GM21576 (cell line): Measurements from ENCODE around the gene LPP.

ENCODE experiments used
- ATAC-seq: cut with Tn5 transposase; IDR thresholded peaks from one replicate; pipeline ENCODE4 v1.9.1; 2021; ENCODE audit warnings: mild to moderate bottlenecking, moderate library complexity; ENCODE audit not compliant: unreplicated experiment

The LPP gene

GRCh38 chr3:188196232-188196990 is 42.5 kb downstream of the LPP start:
- no peak for ATAC-seq

GRCh38 chr3:188197388-188197847 is 43.5 kb downstream of the LPP start:
- no peak for ATAC-seq

- no peak for ATAC-seq
These were observed 44.0 kb downstream of the LPP start for GRCh38 chr3:188198001-188198400.

DNA sequence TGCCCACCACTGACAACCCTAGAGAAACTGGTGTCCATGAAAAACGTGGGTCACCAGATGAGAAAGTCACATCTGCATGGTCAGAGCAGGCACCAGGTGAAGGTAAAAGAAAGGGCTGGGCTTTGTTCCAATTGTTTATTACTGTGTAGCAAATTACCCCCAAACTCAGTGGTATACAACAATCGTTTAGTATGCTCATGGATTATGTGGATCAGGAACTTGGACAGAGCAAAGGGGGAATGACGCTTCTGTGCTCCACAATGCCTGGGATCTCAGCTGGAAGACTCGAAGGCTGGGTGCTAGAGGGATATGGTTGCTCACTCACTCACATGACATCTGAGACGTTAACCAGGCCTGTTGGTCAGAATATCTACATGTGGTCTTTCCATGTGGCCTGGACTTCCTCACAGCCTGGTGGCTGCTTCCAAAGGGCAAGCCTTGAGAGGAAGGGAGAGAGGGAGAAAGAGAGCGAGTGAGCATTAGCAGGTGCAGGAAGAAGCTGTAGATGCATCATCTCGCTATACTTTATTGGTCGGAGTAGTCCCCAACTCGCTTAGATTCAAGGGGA is 44.9 kb downstream of the LPP start:
- ATAC-seq, result no peak

GRCh38 chr3:188199386-188199785 is 45.4 kb downstream of the LPP start:
- ATAC-seq, result no peak

DNA sequence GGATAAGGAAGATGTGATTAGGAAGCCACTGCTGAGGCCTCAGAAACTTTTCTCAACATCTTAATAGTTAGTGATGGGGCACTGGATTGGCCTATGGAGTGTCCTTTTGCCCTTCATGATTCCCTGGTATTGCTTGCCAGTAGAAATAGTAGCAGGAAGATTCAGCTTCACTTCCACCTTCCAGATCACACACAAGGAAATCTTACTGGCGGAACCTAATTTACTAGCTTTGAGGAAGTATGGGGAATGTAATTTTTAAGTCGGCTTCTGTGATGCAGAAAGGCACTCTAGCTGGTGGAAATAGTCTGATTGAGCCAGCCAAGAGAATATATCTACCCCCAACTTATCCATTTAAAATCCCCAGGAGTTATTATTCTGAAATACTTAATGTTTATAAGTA is 46.5 kb downstream of the LPP start:
- ATAC-seq, result no peak

DNA sequence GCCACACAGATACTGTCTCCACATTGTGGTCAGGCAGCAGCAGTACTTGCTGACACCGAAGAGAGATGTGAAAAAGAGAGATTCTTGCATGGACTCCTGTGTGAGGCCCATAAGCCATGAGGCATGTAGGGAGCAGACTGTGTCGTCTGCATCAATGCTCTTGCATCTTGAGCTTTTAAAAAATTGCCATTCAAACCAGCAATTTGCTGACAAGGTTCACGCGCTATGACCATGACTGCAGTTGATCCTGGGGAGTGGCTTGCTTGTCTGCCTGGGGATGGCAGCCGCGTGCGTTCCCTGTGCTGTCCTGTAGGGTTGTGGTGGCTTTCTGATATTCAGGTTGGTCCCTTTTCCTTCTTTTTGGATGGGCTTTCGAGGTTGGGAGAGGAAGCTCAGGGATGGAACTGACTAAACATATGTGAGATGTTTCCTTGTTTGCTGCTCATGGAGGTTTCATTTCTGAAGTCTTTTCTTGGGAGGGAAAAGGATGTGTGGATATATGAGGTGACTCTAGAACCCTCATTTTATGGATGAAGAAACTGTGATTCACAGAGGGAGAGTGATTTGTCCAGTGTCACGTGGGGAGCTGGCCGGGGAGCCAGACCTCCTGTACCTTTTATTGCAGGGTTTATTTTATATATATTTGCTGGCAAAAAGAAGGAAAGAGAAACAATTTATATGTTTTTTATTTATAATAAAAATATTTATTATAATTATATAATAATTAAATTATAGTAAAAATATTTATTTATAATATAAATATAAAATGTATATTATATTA is 48.6 kb downstream of the LPP start:
- ATAC-seq, result no peak

DNA sequence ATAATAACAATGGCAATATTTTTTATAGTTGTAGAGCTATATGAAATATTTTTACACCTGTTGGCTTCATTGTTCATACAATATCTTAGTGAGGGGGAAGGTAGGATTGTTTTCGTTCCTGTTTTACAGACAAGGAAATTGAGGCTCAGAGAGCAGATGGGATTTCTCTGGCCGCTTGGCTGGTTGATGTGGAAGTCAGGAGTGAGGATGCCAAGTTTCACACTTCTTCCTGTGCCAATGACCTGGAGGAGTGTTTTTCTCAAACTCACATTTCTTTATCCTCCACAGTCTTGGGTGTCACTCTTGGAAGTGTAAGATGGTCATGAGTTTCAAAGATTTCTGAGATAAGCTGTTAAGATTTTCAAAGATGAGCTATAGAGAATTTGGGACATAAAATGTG is 50.6 kb downstream of the LPP start:
- ATAC-seq, result no peak

- ATAC-seq, result no peak
These were observed 52.0 kb downstream of the LPP start for GRCh38 chr3:188205992-188206416.

DNA sequence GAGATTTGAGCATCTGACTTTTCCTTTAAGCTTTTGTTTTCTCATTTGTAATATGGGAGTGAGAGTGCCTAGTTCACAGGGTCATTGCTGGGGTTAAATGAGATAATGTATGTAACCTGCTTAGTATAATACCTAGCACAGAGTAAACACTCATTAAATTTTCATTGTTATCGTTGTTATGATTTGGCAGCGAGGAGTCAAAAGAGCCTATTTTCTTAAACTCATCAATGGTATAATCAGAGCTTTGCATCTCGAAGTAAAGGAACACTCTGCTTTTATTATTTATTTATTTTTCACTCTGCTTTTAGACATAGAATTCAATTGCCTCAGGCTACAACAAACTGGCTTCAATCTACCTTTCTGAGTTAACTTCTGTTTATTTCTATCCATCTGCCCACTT is 52.8 kb downstream of the LPP start:
- ATAC-seq, result no peak

- ATAC-seq, result no peak
These were observed 54.1 kb downstream of the LPP start for GRCh38 chr3:188207941-188208515.

GRCh38 chr3:188208516-188208981 is 54.6 kb downstream of the LPP start:
- no peak for ATAC-seq

- ATAC-seq, result no peak
These were observed 55.1 kb downstream of the LPP start for GRCh38 chr3:188209034-188209433.

DNA sequence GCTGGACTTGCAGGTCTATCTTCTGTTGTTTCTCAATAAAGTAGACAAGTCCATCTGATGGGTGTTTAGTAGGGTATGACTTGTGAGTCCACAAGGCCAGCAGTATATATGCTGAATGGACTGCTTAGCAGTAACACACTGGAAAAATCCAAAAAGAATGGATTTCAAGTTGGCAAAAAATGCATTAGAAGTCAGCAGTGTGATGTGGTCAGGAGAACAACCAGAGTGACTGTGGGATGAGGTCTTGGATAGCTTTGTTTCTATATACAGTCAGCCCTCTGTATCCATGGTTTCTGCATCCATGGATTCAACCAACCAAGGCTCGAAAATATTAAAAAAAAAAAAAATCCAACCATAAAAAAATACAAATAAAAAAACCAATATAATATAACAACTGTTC is 55.8 kb downstream of the LPP start:
- no peak for ATAC-seq

- ATAC-seq, result no peak
These were observed 57.5 kb downstream of the LPP start for GRCh38 chr3:188211476-188211875.

GRCh38 chr3:188212308-188212969 is 58.5 kb downstream of the LPP start:
- no peak for ATAC-seq

DNA sequence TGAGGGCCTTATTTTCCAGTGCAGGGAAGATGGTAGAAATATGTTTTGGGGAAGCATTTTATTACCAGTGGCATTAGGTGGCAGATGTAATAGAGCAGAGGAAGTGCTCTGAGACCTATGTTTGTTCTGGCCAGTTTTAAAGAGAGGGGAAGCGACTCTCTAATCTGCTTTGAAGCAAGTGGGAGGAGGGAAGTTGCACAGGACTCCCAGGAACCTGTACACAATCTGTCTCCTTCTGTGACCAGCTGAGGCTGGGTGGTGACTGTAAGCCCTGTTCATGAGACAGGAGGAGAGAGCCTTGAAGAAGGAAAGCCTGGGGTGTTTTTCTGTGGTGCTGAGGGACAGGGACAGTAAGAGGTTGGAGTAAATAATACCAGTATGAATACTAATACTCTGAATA is 60.5 kb downstream of the LPP start:
- ATAC-seq, result no peak

DNA sequence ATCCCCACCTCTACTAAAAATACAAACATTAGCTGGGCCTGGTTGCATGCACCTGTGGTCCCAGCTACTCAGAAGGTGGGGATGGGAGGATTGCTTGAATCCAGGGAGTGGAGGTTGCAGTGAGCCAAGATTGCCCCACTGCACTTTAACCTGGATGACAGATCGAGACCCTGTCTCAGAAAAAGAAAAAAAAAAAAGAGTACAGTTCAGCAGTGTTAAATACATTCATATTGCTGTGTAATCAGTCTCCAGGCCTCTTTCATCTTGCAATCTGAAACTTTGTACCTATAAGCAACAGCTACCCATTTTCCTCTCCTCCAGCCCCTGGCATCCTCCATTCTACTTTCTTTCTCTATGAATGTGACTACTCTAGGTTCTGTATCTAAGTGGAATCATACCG is 61.2 kb downstream of the LPP start:
- no peak for ATAC-seq

- ATAC-seq, result no peak
These were observed 63.1 kb downstream of the LPP start for GRCh38 chr3:188217011-188217463.

DNA sequence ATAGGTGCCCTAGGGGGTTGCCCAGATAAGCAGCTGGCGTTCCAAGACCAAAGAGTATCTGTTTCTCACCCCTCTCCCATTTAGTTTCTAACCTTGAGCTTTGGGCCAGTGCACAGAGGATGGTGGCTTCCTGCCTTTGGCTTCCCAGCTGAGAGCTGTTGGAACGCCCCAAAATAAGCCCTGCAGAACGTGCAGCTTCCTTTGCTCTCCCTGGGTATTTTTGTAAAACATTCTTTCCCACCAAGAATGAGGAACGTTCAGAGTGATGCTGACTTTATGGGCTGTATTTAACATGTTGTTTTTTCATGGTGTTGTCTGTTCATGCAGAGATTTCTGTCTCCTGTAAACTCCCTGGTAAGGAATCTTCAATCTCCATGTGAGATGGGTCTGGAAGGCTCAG is 63.8 kb downstream of the LPP start:
- no peak for ATAC-seq

DNA sequence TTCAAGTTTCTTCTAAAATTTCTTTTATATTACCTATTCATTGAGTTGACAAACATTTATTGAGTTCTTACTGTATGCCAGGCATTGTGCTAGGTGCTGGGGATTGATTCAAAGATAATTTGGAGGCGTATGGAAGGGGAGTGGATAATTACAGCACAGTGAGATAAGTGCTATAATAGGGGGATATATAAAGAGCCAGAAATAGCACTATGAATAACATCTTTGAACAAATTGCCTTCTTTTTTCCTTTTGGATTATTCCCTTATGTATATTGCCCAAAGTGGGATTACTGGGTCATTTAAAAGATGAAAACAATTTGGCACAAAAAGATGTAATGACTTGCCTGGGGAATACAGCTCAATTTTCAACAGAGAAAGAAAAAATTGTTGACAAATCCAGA is 64.6 kb downstream of the LPP start:
- no peak for ATAC-seq
